ENCODE data around the gene ACOX2.

ACOX2 gene

GRCh38 chr3:58572634-58573230, 35.7 kb upstream of the ACOX2 start (continued):
- TF ChIP-seq ISL1 (CRISPR knock-in tag; IDR thresholded peaks at IDR 0.05) (no peak), ZFP30 (CRISPR knock-in tag; IDR thresholded peaks at IDR 0.05) (no peak), ESRRG (CRISPR knock-in tag; IDR thresholded peaks at IDR 0.05) (no peak), ZNF70 (CRISPR knock-in tag; IDR thresholded peaks at IDR 0.05) (no peak), TCF4 (CRISPR knock-in tag; IDR thresholded peaks at IDR 0.05; ENCODE audit: borderline replicate concordance) (no peak)

- ATAC-seq: no peak
- TF ChIP-seq ZNF70 (CRISPR knock-in tag; IDR thresholded peaks at IDR 0.05): no peak
- no peak for TF ChIP-seq CSDC2 (CRISPR knock-in tag; IDR thresholded peaks at IDR 0.05)
- no peak for TF ChIP-seq GLIS3 (CRISPR knock-in tag; IDR thresholded peaks at IDR 0.05)
- TF ChIP-seq ARNTL (CRISPR knock-in tag; IDR thresholded peaks at IDR 0.05; ENCODE audit: borderline replicate concordance, low read depth): no peak
- no peak for TF ChIP-seq POU6F1 (CRISPR knock-in tag; IDR thresholded peaks at IDR 0.05; ENCODE audit: borderline replicate concordance, low read depth)
- no peak for TF ChIP-seq TCF4 (CRISPR knock-in tag; IDR thresholded peaks at IDR 0.05; ENCODE audit: borderline replicate concordance)
- no peak for TF ChIP-seq CREB5 (CRISPR knock-in tag; IDR thresholded peaks at IDR 0.05; ENCODE audit: low read depth)
- TF ChIP-seq SNAI2 (CRISPR knock-in tag; IDR thresholded peaks at IDR 0.05): no peak
- TF ChIP-seq BACH2 (CRISPR knock-in tag; IDR thresholded peaks at IDR 0.05; ENCODE audit: borderline replicate concordance): no peak
- no peak for TF ChIP-seq ZFP30 (CRISPR knock-in tag; IDR thresholded peaks at IDR 0.05)
- no peak for TF ChIP-seq OSR1 (CRISPR knock-in tag; IDR thresholded peaks at IDR 0.05)
- TF ChIP-seq ZC3H10 (CRISPR knock-in tag; IDR thresholded peaks at IDR 0.05): no peak
- TF ChIP-seq PPARA (CRISPR knock-in tag; IDR thresholded peaks at IDR 0.05; ENCODE audit: borderline replicate concordance): no peak
- TF ChIP-seq PATZ1 (CRISPR knock-in tag; IDR thresholded peaks at IDR 0.05; ENCODE audit: borderline replicate concordance): no peak
- TF ChIP-seq ZFP3 (CRISPR knock-in tag; IDR thresholded peaks at IDR 0.05): no peak
- no peak for TF ChIP-seq ZNF565 (CRISPR knock-in tag; conservative IDR thresholded peaks at IDR 0.05; ENCODE audit: low read depth)
- TF ChIP-seq ZNF8 (CRISPR knock-in tag; IDR thresholded peaks at IDR 0.05): no peak
- TF ChIP-seq RARB (CRISPR knock-in tag; IDR thresholded peaks at IDR 0.05): no peak
- no peak for TF ChIP-seq TSHZ2 (CRISPR knock-in tag; IDR thresholded peaks at IDR 0.05)
Observed at GRCh38 chr3:58572013-58572633, 35.1 kb upstream of the ACOX2 start.

- no peak for ATAC-seq
- no peak for TF ChIP-seq ARNTL (CRISPR knock-in tag; IDR thresholded peaks at IDR 0.05; ENCODE audit: borderline replicate concordance, low read depth)
- no peak for TF ChIP-seq CSRNP3 (CRISPR knock-in tag; IDR thresholded peaks at IDR 0.05)
- TF ChIP-seq GLIS3 (CRISPR knock-in tag; IDR thresholded peaks at IDR 0.05): no peak
- TF ChIP-seq PPARA (CRISPR knock-in tag; IDR thresholded peaks at IDR 0.05; ENCODE audit: borderline replicate concordance): no peak
- TF ChIP-seq TCF4 (CRISPR knock-in tag; IDR thresholded peaks at IDR 0.05; ENCODE audit: borderline replicate concordance): no peak
- TF ChIP-seq CREB5 (CRISPR knock-in tag; IDR thresholded peaks at IDR 0.05; ENCODE audit: low read depth): no peak
- no peak for TF ChIP-seq BACH2 (CRISPR knock-in tag; IDR thresholded peaks at IDR 0.05; ENCODE audit: borderline replicate concordance)
- no peak for TF ChIP-seq PATZ1 (CRISPR knock-in tag; IDR thresholded peaks at IDR 0.05; ENCODE audit: borderline replicate concordance)
- TF ChIP-seq POU6F1 (CRISPR knock-in tag; IDR thresholded peaks at IDR 0.05; ENCODE audit: borderline replicate concordance, low read depth): no peak
- TF ChIP-seq OSR1 (CRISPR knock-in tag; IDR thresholded peaks at IDR 0.05): no peak
- TF ChIP-seq ESRRG (CRISPR knock-in tag; IDR thresholded peaks at IDR 0.05): no peak
- TF ChIP-seq CSDC2 (CRISPR knock-in tag; IDR thresholded peaks at IDR 0.05): no peak
Observed at GRCh38 chr3:58570851-58571250, 33.9 kb upstream of the ACOX2 start.

Measured in SK-N-SH treated with all-trans-retinoic acid at 6 μM for 48 hours (cell line).